CD4-positive, alpha-beta T cell treated with Interleukin-17A for 1 hour (primary cell): Measurements from ENCODE around the gene CCAR1.
"Not testable (repeated sequence)": the region's sequence is repeated elsewhere in the genome, so short reads cannot be mapped to it uniquely, and the experiment has no call there.

ENCODE experiments used
- DNase-seq: peaks from one replicate; pipeline ENCODE4 v3.0.0-alpha.2; 2020

CCAR1 gene

DNA sequence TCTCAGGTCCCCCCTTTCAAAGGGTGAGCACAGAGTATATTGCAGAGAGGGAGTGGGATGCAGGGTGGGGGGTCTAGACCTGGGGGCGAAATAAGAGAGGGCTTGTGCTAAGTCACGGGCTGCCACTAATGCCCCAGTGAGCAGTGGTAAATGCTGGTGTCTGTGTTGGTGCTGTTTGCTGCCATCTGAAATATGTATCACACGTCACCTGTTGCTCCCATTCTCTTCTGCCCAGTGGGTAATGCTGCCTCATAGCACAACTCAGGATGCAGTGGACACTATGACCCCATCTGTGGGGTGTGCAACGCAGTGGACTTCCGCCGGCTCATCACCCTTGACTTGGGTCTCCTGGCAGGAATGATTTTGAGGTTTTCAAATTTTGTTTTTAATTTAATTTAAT is 108.9 kb downstream of the CCAR1 start:
- DNase-seq = no peak

DNA sequence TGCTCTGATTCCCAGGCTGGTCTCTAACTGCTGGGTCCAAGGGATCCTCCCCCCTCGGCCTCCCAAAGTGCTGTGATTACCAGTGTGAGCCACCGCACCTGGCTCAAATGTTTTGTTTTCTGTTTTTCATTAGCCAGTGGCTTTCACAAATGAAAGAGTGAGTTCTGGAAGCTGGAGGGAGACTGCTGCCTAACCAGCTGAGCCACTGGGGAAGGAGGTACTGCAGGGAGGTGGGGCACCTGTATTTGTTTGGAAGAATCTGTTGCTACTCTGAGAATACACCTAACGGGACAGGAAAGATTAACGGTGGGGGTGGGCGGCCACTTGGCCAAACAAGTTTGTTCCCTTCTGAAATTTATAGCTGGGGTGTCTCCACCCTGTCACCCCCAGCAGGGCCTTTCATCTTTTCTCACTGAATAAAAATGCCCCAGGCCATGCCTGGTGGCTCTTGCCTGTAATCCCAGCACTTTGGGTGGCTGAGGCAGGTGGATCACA is 111.0 kb downstream of the CCAR1 start:
- DNase-seq = no peak

DNA sequence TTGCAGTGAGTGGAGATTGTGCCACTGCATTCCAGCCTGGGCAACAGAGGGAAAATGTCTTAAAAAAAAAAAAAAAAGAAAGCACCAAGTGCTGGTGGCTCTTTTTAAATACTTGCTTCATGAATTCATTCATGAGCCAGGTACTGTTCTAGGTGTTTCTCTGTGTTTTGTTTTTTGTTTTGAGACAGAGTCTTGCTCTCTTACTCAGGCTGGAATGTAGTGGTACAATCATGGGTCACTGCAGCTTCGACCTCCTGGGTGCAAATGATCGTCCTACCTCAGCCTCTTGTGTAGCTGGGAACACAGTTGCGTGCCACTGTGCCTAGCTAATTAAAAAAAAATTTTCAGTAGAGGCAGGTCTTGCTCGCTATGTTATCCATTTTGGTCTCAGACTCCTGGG is 111.6 kb downstream of the CCAR1 start:
- no peak for DNase-seq

DNA sequence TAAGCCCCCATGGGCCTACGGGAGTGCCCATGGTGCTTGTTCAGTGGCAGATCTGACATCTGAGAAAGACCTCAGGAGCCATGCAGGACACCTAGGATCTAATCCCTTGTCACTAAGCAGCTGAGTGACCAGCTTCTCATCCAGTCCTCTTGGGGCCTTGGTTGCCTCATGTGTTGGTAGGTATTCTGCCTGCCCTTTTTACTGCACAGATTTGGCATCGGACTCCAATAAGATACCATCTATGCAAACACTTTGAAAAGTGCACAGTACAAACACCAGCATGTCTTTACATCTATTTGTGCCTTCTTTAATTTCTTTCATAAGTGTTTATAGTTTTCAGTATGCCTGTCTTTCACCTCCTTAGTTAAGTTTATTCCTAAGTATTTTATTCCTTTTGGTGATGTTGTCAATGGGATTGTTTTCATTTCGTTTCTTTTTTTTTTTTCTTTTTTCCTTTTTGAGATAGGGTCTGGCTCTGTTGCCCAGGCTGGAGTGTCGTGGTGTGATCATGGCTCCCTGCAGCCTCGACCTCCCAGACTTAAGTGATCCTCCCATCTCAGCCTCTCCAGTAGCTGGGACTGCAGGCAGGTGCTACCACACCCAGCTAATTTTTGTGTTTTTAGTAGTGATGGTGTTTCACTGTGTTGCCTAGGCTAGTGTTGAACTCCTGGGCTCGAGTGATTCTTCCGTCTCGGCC is 116.7 kb downstream of the CCAR1 start:
- DNase-seq = no peak

DNA sequence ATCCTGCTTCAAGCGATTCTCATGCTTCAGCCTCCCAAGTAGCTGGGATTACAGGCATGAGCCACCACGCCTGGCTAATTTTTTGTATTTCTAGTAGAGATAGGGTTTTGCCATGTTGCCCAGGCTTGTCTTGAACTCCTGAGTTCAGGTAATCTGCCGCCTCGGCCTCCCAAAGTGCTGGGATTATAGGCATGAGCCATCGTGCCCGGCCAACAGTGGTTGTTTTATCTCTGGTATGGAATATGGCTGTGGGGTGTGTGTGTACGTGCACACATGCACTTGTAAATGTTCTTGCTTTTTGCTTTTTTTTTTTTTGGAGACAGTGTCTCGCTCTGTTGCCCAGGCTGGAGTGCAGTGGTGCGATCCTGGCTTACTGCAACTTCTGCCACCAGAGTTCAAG is 119.6 kb downstream of the CCAR1 start:
- DNase-seq = not testable (repeated sequence)
